GM21786 (cell line): ENCODE measurements around the gene RAB40C.

Experiments used
- ATAC-seq: cut with Tn5 transposase; IDR thresholded peaks from one replicate; pipeline ENCODE4 v1.9.1; 2021; ENCODE audit not compliant: unreplicated experiment

RAB40C gene

GRCh38 chr16:678209-678857 lies 88.5 kb downstream of the RAB40C start:
- no peak for ATAC-seq
